ENCODE results near the gene MEIOC.

MEIOC gene

DNA sequence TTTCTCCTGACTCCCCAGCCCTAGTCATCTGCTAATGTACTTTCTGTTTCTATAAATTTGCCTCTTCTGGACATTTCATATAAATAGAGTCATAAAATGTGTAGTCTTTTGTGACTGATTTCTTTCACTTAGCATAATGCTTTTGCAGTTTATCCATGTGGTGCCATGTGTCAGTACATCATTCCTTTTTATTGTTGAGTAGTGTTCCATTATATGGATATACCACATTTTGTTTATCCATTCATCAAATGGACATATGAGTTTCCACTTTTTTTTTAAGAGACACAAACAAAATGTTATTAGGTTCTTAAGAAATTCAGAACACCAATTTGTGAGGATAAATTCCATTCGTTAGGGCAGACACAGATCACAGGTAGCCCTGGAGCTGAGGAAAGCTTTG is 63.2 kb downstream of the MEIOC start:
- FAIRE-seq = no peak

DNA sequence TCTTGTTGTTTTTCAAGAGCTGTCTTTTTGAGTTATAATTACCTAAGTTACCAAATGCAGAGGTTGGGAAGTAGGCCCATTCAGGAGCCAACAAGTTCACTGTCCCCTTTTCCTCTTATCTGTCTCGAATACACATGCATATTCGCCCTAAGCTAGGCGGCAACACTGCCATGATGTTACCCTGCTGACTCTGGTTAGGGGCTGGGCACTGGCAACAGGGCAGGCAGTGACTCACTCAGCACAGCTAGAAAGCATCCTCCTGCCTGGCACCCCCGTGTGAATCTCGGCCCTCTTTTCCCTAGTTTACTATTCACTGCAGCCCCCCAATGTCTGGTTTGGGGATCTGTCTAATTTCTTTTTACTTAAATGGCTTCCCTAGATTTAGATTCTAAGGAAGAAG is 66.0 kb downstream of the MEIOC start:
- FAIRE-seq = no peak

All from colon (tissue), 2 donors.